IMR-90 (cell line): ENCODE results near the gene MROH2A. TPM values are rescaled to one million over a fixed set of nuclear protein-coding genes. Genes with fewer than 3 reads are reported as not detected.

ENCODE experiments used
- ATAC-seq: fragments of 200-7000 bp; cut with Tn5 transposase; 2 replicates; pipeline ENCODE4 v1.9.1; 2020; ENCODE audit warnings: low read depth, mild to moderate bottlenecking, moderate library complexity
- BruUV-seq: library from RNA; stranded (reverse); fragments of 400-500 nt; replicated peaks from 2 replicates; lab custom pipeline; 2021; lab: Mats Ljungman, UMichigan
- CTCF ChIA-PET: fragments of 300-600 bp; formaldehyde crosslinking; extraction: SDS; loops from one replicate; lab custom pipeline; 2021; ENCODE audit warnings: antibody characterized with exemption; lab: Yijun Ruan, JAX
- POLR2A ChIA-PET: fragments of 300-600 bp; sonication (Branson Sonifier 250); formaldehyde crosslinking; loops from one replicate; lab custom pipeline; 2022; ENCODE audit warnings: antibody characterized with exemption; ENCODE audit not compliant: unreplicated experiment; lab: Charles Lee
- DNase-seq: peaks from one replicate; pipeline ENCODE4 v3.0.0; 2013
- H2AFZ ChIP-seq: replicated peaks from 2 replicates; pipeline ENCODE3; 2013; ENCODE audit warnings: low read length, mild to moderate bottlenecking; ENCODE audit not compliant: poor library complexity
- H2AK5ac ChIP-seq: 2 replicates; pipeline ENCODE4 v1.6.1; 2013; ENCODE audit warnings: low read depth, low read length, inconsistent platforms
- H2AK9ac ChIP-seq: replicated peaks from 2 replicates; pipeline ENCODE3; 2013; ENCODE audit warnings: mild to moderate bottlenecking, low read depth, low read length, moderate library complexity; ENCODE audit not compliant: poor library complexity
- H2BK120ac ChIP-seq: 2 replicates; pipeline ENCODE4 v1.6.1; 2013; ENCODE audit warnings: low read depth, low read length, inconsistent platforms
- H2BK15ac ChIP-seq: 3 replicates; pipeline ENCODE4 v1.6.1; 2013; ENCODE audit warnings: low read depth, low read length, inconsistent platforms
- H2BK20ac ChIP-seq: 2 replicates; pipeline ENCODE4 v1.6.1; 2013; ENCODE audit warnings: low read depth, mild to moderate bottlenecking, inconsistent platforms, low read length, moderate library complexity
- H2BK5ac ChIP-seq: 2 replicates; pipeline ENCODE4 v1.6.1; 2013; ENCODE audit warnings: mild to moderate bottlenecking, low read depth, low read length, inconsistent platforms; ENCODE audit not compliant: poor library complexity, severe bottlenecking
- H3K14ac ChIP-seq: replicated peaks from 2 replicates; pipeline ENCODE4 v1.6.1; 2013; ENCODE audit warnings: low read depth, low read length, inconsistent platforms
- H3K18ac ChIP-seq: 2 replicates; pipeline ENCODE4 v1.6.1; 2013; ENCODE audit warnings: low read depth, low read length, control low read depth
- H3K23ac ChIP-seq: 2 replicates; pipeline ENCODE4 v1.6.1; 2013; ENCODE audit warnings: low read depth, low read length, inconsistent platforms
- H3K27ac ChIP-seq: 2 replicates; pipeline ENCODE4 v1.5.1; 2013; ENCODE audit warnings: mild to moderate bottlenecking, control low read depth, low read length; ENCODE audit not compliant: insufficient read depth
- H3K27me3 ChIP-seq: 2 replicates; pipeline ENCODE4 v1.6.1; 2013; ENCODE audit warnings: low read length; ENCODE audit not compliant: control insufficient read depth, insufficient read depth
- H3K36me3 ChIP-seq: 2 replicates; pipeline ENCODE4 v1.6.1; 2013; ENCODE audit warnings: low read length, mixed read lengths; ENCODE audit not compliant: control insufficient read depth, insufficient read depth
- H3K4ac ChIP-seq: 2 replicates; pipeline ENCODE4 v1.6.1; 2013; ENCODE audit warnings: low read depth, low read length, inconsistent platforms
- H3K4me1 ChIP-seq: 2 replicates; pipeline ENCODE4 v1.6.1; 2013; ENCODE audit warnings: low read length, mixed read lengths; ENCODE audit not compliant: control insufficient read depth, insufficient read depth
- H3K4me2 ChIP-seq: 2 replicates; pipeline ENCODE4 v1.6.1; 2013; ENCODE audit warnings: low read depth, mild to moderate bottlenecking, control low read depth, low read length, moderate library complexity
- H3K4me3 ChIP-seq: 2 replicates; pipeline ENCODE4 v1.5.1; 2013; ENCODE audit warnings: low read depth, mild to moderate bottlenecking, control low read depth, low read length, moderate library complexity; ENCODE audit not compliant: insufficient read depth
- H3K56ac ChIP-seq: 2 replicates; pipeline ENCODE4 v1.6.1; 2013; ENCODE audit warnings: low read length, inconsistent platforms; ENCODE audit not compliant: insufficient read depth; ENCODE audit errors: extremely low read depth
- H3K79me1 ChIP-seq, 2 experiments: 2 replicates each; pipeline ENCODE4 v1.6.1; 2013; ENCODE audit warnings: low read length in 2 of 2, inconsistent platforms in 1 of 2, low read depth in 1 of 2
- H3K9ac ChIP-seq: 2 replicates; pipeline ENCODE4 v1.6.1; 2013; ENCODE audit warnings: low read depth, low read length, control low read depth
- H3K9me1 ChIP-seq: 2 replicates; pipeline ENCODE4 v1.6.1; 2013; ENCODE audit warnings: low read length, inconsistent platforms; ENCODE audit not compliant: insufficient read depth
- H3K9me3 ChIP-seq: 2 replicates; pipeline ENCODE4 v1.6.1; 2013; ENCODE audit warnings: low read length; ENCODE audit not compliant: control insufficient read depth, insufficient read depth
- H4K20me1 ChIP-seq: 2 replicates; pipeline ENCODE4 v1.6.1; 2013; ENCODE audit warnings: low read length, inconsistent platforms; ENCODE audit not compliant: insufficient read depth
- H4K5ac ChIP-seq: 2 replicates; pipeline ENCODE4 v1.6.1; 2013; ENCODE audit warnings: mild to moderate bottlenecking, low read depth, low read length, control low read depth
- H4K8ac ChIP-seq, 2 experiments: 2 replicates each; pipeline ENCODE4 v1.6.1; 2013; ENCODE audit warnings: low read depth in 2 of 2, low read length in 2 of 2, control low read depth in 1 of 2, inconsistent platforms in 1 of 2
- H4K91ac ChIP-seq: 2 replicates; pipeline ENCODE4 v1.6.1; 2013; ENCODE audit warnings: low read depth, low read length, inconsistent platforms; ENCODE audit not compliant: insufficient read depth
- BHLHE40 ChIP-seq: fragments of 150-350 bp; IDR thresholded peaks from 2 replicates; pipeline ENCODE4 v1.6.1; 2016; ENCODE audit warnings: mild to moderate bottlenecking, low read depth, low read length
- CEBPB ChIP-seq: IDR thresholded peaks from 2 replicates; pipeline ENCODE4 v1.6.1; 2012; ENCODE audit warnings: low read depth, low read length, improper control_type of control experiment
- CHD1 ChIP-seq: IDR thresholded peaks from 2 replicates; pipeline ENCODE4 v1.6.1; 2012; ENCODE audit warnings: low read depth, low read length, improper control_type of control experiment
- FOS ChIP-seq: fragments of 150-350 bp; IDR thresholded peaks from 2 replicates; pipeline ENCODE4 v1.6.1; 2016; ENCODE audit warnings: low read depth, low read length
- MAZ ChIP-seq: IDR thresholded peaks from 2 replicates; pipeline ENCODE4 v1.6.1; 2012; ENCODE audit warnings: low read depth, mild to moderate bottlenecking, low read length, improper control_type of control experiment, moderate library complexity, borderline replicate concordance
- MXI1 ChIP-seq: IDR thresholded peaks from 2 replicates; pipeline ENCODE4 v1.6.1; 2012; ENCODE audit warnings: low read depth, mild to moderate bottlenecking, low read length, moderate library complexity, borderline replicate concordance
- NFE2L2 ChIP-seq: fragments of 150-350 bp; IDR thresholded peaks from 2 replicates; pipeline ENCODE4 v1.6.1; 2016; ENCODE audit warnings: low read depth, mild to moderate bottlenecking, low read length
- POLR2A ChIP-seq: IDR thresholded peaks from 2 replicates; pipeline ENCODE4 v1.6.1; 2012; ENCODE audit warnings: mild to moderate bottlenecking, low read depth, low read length
- RCOR1 ChIP-seq: IDR thresholded peaks from 2 replicates; pipeline ENCODE4 v1.6.1; 2012; ENCODE audit warnings: mild to moderate bottlenecking, low read length, improper control_type of control experiment; ENCODE audit not compliant: insufficient replicate concordance
- RFX5 ChIP-seq: IDR thresholded peaks from 2 replicates; pipeline ENCODE4 v1.8.0; 2012; ENCODE audit warnings: low read depth, mild to moderate bottlenecking, low read length, moderate library complexity
- SMC3 ChIP-seq: fragments of 150-350 bp; IDR thresholded peaks from 2 replicates; pipeline ENCODE4 v1.6.1; 2016; ENCODE audit warnings: low read depth, mild to moderate bottlenecking, antibody characterized with exemption, low read length, moderate library complexity
- WGBS, 2 experiments: methylation state at CpG; one replicate each; pipeline versions ENCODE4 v1.1.5 to v1.1.7; 2013; ENCODE audit warnings: missing lambda C conversion rate in 2 of 2; ENCODE audit not compliant: insufficient read length in 1 of 2; ENCODE audit errors: extremely low coverage in 2 of 2; 5-methylcytosine and 5-hydroxymethylcytosine counted together
- dilution Hi-C: fragments of 300-500 bp; cut with HindIII; formaldehyde crosslinking; loops from one replicate; pipeline ENCODE4 v1.14.3; 2018; ENCODE audit warnings: low sequenced_read_pairs; ENCODE audit not compliant: unreplicated experiment
- in situ Hi-C: fragments of 300-500 bp; cut with MboI; formaldehyde crosslinking; loops from 3 replicates; pipeline ENCODE4 v1.14.3; 2019; ENCODE audit warnings: low sequenced_read_pairs, inconsistent platforms, mixed read lengths
- intact Hi-C: fragments of 100-400 bp; cut with micrococcal nuclease; formaldehyde crosslinking; loops from 2 replicates; pipeline ENCODE4 v1.10.0; 2022
- polyA plus RNA-seq, 3 experiments: library from polyadenylated mRNA; depleted of rRNA; stranded (reverse); fragments of >200 nt; gene quantifications; 2 replicates each; pipeline ENCODE4 v1.2.3, GENCODE V29; 2012; ENCODE audit warnings: low replicate concordance in 1 of 3
- total RNA-seq: library from RNA; depleted of rRNA; stranded (reverse); fragments of >200 nt; gene quantifications from 2 replicates; pipeline ENCODE4 v1.2.3, GENCODE V29; 2012
- TF ChIP-seq, protein P1 (sequence below): conservative IDR thresholded peaks from 2 replicates; pipeline ENCODE4 v1.5.1; 2012; ENCODE audit warnings: mild to moderate bottlenecking, low read depth, low read length, improper control_type of control experiment

The MROH2A gene
- total and polyA plus RNA-seq, 2 of the 4 experiments (the other 2 are of a cell fraction): not detected

DNA sequence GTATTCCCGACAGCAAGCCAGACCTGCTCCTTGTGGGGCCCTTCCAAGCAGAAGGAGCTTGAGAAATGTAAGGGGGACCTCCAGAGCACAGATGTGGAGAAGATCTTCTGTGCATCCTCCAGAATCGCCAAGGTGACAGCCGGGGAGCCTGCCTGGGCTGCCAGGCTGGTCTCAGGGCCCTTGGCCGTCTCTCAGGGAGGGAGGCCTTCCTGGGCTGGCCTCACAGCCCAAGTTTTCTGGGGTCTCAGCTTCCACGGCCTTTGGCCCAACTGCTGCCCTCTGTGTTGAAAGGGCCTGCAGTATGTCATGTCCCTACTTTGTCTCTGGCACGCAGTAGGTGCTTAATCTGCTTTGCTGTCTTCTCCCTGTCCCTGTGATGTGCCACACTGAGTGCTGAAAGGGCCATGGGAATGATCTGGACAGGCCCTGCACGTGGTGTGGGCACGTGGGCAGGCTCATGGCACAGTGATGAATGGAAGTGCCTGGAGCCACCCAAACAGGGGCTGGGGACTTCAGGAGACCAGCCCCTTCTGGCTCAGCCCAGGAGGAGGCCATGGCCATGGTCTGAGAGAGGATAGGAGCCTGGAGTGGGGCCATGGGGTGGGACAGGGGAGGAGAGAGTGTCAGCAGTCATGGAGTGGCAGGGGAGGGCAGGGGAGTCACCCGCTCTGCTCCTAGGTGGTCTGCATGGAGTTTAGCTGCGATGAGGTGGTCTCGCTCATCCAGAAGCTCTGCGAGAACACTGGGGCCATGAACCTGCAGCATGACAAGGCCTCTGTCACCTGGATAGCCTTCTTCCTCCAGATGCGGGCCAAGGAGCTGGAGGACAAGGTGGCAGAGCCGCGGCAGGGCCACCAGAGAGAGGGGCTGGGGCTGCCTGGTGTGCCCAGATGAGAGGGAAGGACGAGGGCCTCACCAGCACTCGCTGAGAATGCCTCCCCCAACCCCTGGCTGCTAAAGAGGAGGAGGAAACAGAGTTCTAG, 40.8 kb downstream of the MROH2A start (continued):
- TF ChIP-seq MXI1: no peak
- TF ChIP-seq POLR2A: no peak
- no peak for TF ChIP-seq CEBPB

DNA sequence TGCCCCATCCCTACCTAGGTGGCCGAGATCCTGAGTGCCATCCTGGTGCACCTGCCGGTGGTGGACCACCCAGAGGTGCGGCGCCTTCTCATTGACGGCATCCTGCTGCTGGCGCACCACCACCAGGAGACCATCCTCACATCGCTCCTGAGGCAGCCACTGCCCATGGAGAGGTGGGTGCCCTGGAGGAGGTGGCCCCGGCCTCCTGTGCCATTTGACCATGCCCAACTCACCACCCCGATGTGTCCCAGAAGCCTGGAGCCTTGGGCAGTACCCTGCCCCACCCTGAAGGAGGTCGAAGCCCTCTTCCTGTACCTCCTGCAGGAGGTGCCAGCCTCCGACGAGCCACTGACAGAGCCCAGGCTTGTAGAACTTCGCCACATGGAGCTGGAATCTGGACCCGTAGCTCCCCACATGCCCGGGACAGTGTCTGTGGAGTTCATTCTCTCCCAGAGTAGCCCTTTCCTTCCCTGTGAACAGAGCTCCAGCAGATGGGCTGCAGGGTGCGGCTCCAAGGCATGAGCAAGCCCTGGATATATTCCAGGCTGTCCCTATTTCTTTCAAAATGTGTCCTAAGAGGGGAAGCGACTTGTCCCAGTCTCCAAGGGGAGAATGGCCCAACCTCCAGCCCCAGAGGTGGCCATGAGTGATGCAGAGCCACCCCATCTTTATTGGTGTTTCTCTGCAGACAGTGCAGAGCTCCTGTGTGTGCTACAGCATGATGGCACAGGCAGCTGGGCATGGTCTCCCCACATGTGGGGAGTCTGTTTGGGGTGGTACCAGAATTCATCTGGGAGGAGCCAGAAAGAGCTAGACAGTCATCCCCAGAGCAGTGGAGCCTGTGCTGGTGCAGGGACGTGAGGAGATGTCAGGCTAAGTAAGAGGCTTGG, 42.0 kb downstream of the MROH2A start:
- intact Hi-C loops (no loop called here), in situ Hi-C loops (no loop called here), dilution Hi-C loops (no loop called here)
- Histone ChIP-seq H2BK5ac (no peak overlapping the region), H3K9me3 (no peaks in the 10 kb centered on the region), H3K4me2 (no peak overlapping the region), H2BK15ac (no peak overlapping the region), H3K4ac (no peak overlapping the region), H3K56ac (no peak overlapping the region), H3K4me1 (no peaks in the 10 kb centered on the region), H3K27ac (no peak overlapping the region), H4K20me1 (no peaks in the 10 kb centered on the region), H3K23ac (no peak overlapping the region), H3K9ac (no peak overlapping the region), H3K14ac (no peak overlapping the region), H2AFZ (no peak overlapping the region), H3K18ac (no peak overlapping the region), H3K79me1 (no peaks in the 10 kb centered on the region), H4K8ac (no peak overlapping the region), H3K9me1 (no peaks in the 10 kb centered on the region), H4K5ac (no peak overlapping the region), H3K36me3 (no peaks in the 10 kb centered on the region), H4K91ac (no peak overlapping the region), H2AK5ac (no peak overlapping the region), H2BK120ac (no peak overlapping the region), H2BK20ac (no peak overlapping the region), H2AK9ac (no peak overlapping the region), H3K4me3 (no peak overlapping the region), H3K27me3 (peaks cover 10% of the 10 kb centered on the region)
- ATAC-seq: no peak
- no TSS peak for BruUV-seq
- 59% methylated on average over 8 of the region's 18 CpGs; no CpG with 5 or more reads in 1 of the 2 experiments for WGBS, 2 experiments
- ChIA-PET CTCF (interaction anchor here (0.9 kb wide), 1 partner anchor 12 kb away, joined by 3 read pairs; no protein-coding TSS in a partner anchor), POLR2A (no interaction called here)
- DNase-seq: no peak
- TF ChIP-seq NFE2L2 (no peak), MAZ (no peak), FOS (no peak), SMC3 (no peak), RCOR1 (no peak), CEBPB (no peak), BHLHE40 (no peak), CHD1 (no peak), RFX5 (no peak)
- TF ChIP-seq, protein P1, sequence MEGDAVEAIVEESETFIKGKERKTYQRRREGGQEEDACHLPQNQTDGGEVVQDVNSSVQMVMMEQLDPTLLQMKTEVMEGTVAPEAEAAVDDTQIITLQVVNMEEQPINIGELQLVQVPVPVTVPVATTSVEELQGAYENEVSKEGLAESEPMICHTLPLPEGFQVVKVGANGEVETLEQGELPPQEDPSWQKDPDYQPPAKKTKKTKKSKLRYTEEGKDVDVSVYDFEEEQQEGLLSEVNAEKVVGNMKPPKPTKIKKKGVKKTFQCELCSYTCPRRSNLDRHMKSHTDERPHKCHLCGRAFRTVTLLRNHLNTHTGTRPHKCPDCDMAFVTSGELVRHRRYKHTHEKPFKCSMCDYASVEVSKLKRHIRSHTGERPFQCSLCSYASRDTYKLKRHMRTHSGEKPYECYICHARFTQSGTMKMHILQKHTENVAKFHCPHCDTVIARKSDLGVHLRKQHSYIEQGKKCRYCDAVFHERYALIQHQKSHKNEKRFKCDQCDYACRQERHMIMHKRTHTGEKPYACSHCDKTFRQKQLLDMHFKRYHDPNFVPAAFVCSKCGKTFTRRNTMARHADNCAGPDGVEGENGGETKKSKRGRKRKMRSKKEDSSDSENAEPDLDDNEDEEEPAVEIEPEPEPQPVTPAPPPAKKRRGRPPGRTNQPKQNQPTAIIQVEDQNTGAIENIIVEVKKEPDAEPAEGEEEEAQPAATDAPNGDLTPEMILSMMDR: no peak
